Activated naive CD8-positive, alpha-beta T cell treated with anti-CD3 and anti-CD28 coated beads, Interleukin-2, amount 50 U/mL, for 16 hours (primary cell): ENCODE measurements around the gene P3H2.
"Not testable (repeated sequence)": the region's sequence is repeated elsewhere in the genome, so short reads cannot be mapped to it uniquely, and the experiment has no call there.

Experiments
- DNase-seq: peaks from one replicate; pipeline ENCODE4 v3.0.0-alpha.2; 2020; ENCODE audit warnings: low read depth, low spot score

The P3H2 gene

DNA sequence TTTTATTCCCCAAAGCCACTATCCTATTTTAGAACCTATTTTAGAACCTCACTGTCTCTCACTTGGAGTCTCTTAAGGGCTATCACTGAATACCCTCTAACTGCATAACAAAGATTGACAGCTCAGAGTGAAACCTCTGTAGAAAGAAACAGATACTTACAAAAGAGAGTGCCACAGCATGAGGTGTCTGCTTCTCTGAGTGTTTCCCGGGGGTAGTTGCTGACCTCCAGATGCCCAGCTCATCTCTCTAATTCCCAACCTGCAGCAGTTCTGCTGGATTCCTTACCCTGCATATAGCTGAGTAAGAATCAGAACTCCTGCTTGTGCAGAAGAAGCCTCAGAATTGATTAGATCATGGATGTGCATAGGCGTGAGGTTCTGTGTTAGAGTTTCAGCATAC lies 34.5 kb downstream of the P3H2 start:
- DNase-seq: no peak

DNA sequence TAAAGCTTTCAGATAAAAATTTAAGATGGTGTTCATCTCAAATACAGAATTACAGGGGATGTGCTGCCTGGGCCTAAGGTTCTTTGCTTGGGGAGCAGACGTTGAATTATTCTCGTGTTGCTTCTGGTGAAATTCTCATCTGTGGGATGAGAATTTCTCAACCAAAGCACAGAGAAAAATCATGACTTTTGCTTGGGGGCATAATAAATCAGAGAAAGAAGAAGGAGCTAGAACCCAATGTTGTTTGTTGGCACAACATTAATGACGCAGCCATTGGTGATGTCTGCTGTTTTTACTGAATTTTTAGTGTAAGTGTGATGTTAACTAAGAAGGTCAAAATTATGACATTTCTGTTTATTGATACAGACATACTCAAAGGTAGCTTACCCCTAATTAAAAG lies 35.7 kb downstream of the P3H2 start:
- DNase-seq: no peak

DNA sequence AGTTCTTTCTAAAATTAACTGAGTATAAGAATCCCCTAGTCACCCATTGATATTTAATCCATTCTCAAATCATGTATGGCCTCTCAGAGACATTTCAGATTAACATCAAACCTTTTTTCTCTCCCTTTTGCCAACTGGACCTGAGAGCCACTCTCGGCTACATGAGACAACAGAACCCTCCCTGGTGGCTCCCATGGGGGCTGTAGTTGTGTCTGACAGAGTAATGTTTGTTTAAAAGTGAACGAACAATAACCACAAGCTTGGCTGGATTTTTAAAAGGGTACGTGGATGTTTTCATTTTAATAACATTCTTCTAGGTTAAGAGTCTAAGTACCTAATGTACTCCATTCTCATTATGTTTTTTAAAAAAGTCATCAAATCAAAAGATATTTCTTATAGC lies 37.1 kb downstream of the P3H2 start:
- DNase-seq: no peak

DNA sequence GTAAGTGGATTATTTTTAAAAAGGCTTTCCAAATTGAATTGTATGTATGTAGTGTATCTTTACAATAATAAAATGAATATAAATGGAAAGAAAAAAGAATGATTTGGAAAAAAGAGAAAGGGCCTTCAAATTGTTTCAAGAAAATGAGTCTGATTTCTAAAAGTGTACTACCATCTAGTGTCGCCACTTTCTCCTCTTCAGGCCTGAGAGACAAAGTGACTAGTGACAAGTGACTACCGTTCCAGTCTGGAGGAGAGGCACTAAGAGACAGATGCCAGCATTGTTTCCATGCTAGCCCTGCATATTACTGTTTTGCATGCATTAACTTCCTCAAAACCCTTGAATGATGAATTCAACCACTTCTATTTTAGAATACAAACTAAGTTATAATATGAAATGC lies 39.3 kb downstream of the P3H2 start:
- no peak for DNase-seq

DNA sequence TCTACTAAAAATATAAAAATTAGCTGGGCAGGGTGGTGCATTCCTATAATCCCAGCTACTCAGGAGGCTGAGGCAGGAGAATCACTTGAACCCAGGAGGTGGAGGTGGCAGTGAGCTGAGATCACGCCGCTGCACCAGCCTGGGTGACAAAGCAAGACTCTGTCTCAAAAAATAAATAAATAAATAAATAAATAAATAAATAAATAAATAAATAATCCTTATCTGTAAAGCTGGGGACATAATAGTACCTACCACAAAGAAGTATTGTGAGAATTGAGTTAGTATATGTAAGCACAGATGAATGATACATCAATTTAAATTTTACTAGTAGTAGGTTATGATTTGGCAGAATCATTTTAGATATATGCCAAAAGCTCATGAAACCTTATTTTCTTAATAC lies 41.5 kb downstream of the P3H2 start:
- DNase-seq: not testable (repeated sequence)

DNA sequence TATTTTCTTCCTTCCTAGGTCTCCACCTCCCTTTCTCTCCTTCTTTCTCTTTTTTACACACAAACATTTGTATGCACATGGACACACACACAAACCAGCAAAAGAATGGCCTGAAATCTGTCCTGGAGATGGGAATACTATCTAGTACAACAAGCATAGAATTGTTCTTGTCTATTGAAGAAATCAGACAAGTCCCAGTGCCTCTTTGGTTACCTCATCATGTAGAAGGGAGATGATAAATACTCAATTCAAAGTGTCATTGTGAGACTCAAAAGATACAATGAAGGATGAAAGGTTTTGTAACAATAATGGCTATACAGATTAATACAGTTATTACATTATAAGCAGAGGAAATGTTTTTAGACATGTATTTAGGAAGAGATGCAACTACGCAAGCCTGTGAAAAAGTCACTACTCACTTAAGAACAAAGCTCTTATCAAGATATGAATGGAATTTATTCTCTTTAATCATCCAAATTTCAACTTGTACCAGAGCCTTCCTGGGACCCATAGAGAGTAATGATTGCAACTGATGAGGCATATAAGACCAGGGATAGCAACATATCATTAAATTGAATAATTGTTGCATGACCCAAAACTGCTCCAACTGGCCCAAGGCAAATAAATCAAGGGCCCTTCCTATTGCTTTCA lies 43.2 kb downstream of the P3H2 start:
- DNase-seq: no peak

DNA sequence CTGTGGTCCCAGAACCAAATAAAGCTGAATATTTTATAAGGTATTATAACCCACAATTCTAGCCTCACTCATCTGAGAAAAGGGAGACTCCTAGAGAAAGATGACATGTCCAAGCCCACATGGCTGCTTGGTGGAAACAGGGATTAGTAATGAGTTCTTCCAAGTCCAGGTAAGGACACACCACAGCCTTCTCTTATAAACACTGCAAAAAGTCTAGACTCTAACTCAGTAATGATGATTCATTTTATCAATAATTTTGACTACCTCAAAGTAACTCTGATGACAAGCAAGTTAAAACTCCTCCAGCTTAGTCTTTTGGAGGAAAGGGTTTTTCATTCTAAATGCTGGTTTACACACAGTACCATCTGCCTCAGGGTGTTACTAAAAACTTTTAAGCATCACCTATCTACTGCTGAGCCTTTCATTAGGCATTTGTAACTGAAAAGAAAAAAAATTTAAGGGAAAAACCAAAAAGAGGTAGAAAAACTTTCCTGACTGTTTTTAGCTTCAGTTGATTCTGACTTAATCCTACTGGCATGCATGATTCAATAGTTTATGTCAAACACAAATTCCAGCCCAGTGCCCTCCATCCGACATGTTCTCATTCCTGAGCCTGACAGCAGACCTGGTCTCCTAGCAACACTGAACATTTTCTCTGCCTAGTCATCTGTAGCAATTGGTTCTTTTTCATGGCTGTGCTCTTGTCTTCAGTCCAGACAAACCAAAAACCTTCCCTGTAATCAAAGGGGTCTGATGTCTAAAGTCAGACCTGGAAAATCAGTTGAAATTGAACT lies 43.9 kb downstream of the P3H2 start:
- no peak for DNase-seq

DNA sequence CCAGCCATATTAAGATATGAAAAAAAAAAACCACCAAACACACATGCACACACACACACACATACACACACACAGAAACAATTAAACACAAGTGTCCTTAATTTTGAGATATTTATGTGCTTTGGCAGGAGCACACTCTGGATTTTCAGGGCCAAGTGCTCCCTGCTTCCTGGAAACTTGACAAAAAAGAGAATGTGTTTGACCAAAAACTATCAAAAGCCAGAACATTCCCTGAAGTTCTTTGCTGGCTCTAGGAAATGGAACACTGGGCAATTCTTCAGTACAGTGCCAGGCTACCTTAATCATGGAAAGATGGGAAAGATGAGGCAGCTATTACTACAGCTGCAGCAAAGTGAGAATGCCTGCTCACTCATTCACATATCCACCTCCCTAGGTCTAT lies 44.6 kb downstream of the P3H2 start:
- no peak for DNase-seq

DNA sequence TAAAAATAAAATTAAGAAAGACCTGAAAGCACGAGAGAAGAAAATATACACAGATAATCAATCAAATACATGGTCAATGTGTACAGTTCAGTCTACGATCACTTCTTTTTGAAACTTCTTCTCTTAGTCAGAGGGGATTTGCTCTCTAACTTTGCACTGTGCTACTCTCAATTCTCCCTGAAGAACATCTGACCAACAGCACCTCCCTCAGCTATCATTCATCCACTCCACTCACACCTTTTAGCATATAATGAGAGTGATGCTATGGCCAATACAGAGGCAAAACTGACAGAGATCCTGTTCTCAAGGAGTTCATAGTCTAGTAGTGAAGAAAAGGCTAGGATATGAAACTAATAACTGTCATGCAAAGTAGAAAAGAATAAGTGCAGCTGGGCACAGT lies 45.9 kb downstream of the P3H2 start:
- DNase-seq: no peak

DNA sequence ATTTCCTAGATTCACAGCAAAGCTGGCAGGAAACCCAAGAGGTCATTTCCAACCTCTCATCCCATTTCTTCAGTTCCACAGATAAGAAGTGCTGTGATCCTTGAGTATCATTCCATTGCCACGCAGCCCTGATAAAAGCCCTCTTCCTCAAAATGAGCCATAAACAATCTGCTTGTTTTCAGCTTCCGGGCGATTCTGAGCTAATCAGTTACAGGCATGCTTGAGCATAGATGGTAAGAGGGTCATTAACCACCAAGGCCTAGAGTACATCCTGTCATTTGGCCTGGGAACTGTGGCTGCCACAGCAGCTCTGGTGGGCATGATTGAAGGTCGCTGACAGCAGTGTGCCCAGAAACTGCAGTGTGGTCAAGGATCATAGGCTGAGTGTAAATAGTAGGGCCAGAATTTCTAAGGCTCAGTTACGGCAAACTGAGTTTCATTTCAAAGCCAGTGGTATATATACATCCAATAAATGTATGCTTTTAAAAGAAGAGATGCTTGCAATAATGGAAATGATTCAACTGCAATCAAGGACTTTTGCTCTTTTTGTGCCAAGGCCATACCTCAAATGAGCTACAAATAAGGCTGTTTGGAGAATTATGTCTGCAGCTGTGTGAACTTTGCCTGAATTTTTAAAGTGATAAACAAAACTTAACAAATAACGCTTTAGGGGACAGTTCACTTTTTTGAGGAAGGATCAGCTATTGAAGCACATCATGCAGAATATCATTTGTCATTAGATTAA lies 47.3 kb downstream of the P3H2 start:
- no peak for DNase-seq

DNA sequence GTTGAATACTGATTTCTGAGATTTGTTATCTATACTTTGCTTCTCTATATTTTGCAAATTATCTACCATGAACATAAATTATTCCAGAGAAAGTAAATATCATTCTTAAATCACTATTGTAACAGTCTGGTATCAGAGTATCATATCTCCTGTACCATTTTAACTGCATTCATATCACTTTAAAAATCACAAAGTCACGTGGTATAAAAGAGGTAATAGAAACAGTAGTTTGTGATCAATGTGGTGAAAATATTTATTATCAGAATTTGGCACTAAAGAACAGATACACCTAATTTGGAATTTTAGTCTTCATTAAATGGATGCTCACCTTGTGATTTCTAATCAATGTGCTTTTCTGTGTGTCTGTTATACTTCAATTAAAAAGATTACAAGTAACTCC lies 47.8 kb downstream of the P3H2 start:
- no peak for DNase-seq

DNA sequence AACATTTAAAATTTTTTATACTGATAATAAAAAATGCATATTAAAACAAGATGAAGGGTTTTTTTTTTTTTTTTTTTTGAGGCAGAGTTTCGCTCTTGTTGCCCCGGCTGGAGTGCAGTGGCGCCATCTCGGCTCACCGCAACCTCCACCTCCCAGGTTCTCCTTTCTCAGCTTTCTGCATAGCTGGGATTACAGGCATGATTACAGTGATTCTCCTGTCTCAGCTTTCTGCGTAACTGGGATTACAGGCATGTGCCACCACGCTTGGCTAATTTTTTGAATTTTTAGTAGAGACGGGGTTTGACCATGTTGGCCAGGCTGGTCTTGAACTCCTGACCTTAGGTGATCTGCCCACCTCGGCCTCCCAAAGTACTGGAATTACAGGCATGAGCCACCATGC lies 48.8 kb downstream of the P3H2 start:
- DNase-seq: not testable (repeated sequence)

DNA sequence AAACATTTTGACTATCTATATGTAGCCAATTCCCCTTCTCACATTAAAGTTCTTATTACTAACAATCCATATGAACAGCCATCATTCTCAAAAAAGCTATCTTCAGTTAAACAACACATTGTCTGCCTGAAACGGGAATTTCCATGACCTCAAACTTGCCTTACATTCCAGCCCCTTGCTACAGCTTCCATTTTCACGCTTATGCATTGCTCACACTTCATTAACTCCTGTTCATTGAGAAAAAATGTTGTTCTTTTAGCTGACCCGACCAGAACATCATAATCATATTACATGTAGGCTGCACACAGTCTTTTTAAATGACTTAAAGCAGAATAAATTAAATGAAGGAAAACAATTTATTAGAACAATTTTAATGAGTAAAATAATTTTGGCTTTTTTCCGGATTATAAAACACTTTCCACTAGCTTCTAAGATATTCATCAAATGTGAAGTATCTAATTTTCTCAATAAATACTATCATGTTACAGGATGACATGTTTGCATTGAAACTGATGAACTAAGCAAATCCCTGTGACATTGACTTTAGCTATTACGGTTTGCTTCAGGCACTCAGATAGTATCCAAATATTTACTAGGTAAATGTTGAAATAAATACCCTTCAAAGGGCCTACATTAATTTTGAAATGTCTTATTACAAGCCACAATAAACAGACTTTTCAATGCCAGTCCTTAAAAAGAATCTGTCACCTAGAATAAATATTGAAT lies 49.9 kb downstream of the P3H2 start:
- DNase-seq: no peak

DNA sequence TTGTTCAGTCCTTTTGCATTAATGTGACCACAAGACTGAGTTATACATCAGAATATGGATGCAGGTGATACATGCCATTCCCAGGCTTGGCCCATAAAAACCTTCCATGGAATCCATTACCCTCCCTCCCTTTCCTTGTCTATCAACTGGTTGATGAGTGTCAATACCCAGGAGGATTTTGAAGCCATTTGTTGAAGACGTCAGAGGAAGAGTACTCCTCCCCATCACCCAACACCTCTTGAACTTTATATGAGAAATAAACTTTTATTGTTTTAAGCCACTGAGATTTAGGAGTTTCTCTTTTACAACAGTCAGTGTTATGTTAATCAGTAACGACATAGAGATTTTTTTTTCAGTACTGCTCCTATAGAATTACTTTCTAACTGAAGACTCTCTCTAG lies 55.5 kb downstream of the P3H2 start:
- no peak for DNase-seq

DNA sequence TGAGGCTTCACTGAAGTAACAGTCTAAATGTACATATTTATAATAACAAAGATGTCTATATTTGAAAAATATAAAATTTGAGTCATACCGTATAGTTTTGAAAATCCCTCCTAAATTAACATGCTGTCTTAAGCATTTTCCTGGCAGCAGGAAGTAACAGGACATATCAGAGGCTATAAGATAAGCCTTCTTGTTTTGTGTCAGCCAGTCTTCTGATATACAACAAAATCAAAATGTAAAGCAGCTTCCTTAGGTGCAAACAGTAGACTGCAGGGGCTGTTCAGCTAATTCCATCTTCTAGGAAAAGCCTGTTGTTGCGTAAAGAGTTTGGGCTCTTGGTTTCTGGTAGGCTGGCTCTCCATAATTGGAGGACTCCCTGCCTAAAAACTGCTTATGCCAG lies 56.0 kb downstream of the P3H2 start:
- no peak for DNase-seq

DNA sequence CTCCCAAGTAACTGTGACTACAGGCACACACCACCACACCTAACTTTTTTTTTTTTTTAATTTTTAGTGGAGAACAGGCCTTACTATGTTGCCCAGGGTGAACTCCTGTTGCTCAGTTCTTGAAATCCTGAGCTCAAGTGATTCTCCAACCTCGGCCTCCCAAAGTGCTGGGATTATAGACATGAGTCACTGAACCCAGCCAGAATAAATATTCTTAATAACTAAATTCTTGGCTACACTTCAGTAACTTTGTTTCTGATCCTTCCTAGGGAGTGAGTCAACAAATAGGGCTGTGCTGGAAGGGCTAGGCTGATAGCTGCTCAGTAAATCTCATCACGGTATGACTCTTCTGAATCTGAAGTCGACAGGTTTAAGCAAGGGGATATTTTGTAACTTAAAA lies 56.6 kb downstream of the P3H2 start:
- no peak for DNase-seq

DNA sequence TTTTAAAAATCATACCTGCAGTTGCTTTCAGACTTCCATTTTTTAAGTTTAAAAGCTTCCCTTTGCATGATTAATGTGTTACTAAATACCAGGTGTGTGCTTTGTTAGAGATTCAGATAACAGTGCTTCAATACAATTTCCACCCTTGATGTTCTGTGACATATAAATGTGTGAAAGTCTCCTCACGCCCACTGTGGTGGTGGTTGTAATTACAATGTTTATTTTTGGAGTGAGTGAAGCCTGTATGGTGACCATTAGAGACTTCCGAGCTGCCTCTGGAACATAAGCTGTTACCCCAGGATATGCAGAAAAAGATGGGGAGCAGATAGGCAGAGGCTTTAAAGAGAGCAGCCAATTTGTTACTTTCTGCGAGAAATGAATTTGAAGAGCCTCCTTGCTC lies 57.2 kb downstream of the P3H2 start:
- no peak for DNase-seq

DNA sequence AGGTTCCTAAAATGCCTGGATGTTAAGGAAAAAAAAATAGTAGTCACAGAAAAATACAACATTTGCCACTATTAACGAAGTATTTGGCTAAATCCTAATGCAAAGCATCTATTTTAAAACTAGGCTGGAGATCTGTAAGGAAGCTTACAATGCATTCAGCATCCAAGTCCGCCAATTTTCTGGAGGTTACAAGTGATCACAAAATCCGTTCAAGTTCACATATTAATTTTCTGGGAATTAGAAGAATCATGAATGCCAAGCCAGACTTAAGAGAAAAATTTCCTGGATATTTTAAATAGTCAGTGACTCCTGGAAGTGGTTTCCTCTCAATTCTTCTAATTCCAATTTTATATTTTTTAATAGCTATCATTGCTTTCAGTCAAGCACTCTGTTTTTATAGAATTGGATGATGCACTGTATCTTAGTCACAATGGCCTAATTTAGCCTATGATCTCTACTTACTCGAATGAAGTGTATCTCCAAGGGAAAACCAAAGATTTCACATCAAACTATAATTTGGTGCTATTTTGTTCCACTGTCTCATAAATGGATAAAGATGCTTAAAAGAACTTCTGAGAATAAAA lies 60.4 kb downstream of the P3H2 start:
- DNase-seq: no peak

DNA sequence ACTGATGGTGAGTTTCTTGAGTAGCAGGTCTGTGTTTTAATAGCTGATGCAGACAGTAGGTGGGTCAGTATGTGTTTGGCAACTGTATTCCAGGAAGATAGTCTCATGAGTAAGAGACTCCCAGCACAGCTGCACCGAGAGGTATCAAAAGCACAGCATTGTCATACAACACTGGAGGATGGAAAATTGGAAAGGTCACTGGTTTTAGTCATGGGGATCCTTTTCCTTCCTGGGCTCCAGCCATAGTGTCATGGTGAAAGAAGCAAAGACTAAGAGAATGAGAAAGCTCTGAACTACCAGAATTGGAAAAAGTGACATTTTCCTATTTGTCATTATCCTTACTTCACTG lies 61.5 kb downstream of the P3H2 start:
- no peak for DNase-seq

DNA sequence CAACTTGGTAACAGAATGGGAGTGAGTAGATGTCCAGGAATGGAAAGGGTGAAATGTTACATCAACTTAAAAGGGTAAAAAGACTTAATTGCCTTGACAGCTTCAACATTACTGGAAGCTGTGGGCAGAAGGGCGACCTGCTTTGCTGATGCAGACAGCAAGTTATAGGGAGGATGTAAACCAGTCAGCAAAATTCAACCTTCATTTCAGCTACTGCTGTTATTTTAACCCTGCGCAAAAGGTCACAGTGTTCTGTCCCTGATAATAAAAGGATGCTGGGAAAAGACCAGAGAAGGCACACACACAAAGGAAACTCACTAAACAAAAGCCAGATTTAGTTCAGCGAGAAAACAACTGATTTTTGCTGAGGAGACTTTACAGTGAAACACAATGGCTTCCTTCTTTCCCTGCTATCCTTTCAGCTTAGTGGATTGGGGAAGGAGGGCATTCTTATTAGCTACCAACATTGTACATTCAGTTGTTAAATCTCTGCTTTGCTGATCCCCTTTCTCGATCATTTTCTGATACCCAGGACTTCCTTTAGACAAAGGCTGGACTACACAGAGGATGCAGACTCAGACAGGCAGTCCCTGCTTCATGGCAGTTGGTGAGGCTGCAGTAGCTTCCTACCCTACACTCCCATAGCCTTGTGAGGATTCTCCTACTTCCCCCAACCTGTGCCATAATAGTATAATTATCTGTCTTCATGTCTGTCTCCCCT lies 62.0 kb downstream of the P3H2 start:
- DNase-seq: no peak

DNA sequence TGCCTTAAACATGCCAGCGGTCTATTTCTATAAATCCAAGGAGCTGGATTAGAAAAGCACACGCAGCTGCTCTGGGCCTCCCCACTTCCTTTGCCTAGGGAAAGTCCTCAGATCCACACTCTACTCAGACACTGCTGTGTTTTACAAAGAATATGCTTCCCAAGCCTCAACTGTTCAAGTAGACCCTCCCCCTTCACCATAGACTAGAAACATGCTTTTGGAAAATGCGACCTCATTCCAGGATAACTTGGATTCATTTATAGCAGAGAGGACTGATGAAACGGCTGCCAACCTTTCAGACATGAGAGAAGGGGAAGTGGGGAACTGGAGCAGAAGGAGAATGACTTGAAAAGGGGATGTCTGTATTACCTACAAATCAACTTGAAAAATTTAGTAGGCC lies 64.0 kb downstream of the P3H2 start:
- DNase-seq: no peak
